ENCODE data around the gene TSFM.

The TSFM gene

DNA sequence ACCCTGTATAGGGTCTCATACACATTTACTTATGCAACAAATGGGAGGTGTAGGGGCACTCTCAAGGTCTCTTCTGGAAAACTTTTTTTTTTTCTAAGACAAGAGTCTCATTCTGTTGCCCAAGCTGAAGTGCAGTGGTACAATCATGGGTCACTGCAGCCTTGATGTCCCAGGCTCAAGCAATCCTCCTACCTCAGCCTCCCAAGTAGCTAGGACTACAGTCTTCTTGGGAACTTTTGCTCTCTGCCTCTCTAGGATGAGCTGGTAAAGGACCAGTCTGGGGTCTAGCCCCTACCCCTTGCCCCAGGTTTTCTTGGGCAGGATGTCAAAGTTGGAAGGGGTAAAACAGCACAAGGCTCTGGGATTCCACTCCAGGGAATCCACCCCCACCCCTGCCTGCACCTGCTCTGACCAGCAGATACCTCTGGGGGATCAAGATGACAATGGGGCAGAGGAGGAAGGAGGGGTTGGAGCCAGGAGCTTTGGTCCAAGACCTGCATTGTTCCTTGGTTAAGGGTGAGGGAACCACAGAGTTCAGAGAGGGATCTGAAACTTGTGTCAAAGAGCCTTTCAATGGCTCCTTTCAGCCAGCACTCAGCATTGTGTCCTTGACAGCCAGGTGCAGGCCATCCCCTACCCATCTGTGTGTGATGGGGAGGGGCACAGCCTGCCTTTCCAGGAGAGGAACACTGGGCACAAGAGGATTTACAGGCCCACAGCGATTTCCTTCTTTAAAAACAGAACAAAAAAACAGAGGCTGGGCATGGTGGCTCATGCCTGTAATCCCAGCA lies 51.7 kb downstream of the TSFM start:
- no peak for DNase-seq (ENCODE audit: extremely low read depth, low read depth)
- TF ChIP-seq, protein P1, sequence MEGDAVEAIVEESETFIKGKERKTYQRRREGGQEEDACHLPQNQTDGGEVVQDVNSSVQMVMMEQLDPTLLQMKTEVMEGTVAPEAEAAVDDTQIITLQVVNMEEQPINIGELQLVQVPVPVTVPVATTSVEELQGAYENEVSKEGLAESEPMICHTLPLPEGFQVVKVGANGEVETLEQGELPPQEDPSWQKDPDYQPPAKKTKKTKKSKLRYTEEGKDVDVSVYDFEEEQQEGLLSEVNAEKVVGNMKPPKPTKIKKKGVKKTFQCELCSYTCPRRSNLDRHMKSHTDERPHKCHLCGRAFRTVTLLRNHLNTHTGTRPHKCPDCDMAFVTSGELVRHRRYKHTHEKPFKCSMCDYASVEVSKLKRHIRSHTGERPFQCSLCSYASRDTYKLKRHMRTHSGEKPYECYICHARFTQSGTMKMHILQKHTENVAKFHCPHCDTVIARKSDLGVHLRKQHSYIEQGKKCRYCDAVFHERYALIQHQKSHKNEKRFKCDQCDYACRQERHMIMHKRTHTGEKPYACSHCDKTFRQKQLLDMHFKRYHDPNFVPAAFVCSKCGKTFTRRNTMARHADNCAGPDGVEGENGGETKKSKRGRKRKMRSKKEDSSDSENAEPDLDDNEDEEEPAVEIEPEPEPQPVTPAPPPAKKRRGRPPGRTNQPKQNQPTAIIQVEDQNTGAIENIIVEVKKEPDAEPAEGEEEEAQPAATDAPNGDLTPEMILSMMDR (IDR thresholded peaks at IDR 0.05; ENCODE audit: low read depth, low read length): no peak

DNA sequence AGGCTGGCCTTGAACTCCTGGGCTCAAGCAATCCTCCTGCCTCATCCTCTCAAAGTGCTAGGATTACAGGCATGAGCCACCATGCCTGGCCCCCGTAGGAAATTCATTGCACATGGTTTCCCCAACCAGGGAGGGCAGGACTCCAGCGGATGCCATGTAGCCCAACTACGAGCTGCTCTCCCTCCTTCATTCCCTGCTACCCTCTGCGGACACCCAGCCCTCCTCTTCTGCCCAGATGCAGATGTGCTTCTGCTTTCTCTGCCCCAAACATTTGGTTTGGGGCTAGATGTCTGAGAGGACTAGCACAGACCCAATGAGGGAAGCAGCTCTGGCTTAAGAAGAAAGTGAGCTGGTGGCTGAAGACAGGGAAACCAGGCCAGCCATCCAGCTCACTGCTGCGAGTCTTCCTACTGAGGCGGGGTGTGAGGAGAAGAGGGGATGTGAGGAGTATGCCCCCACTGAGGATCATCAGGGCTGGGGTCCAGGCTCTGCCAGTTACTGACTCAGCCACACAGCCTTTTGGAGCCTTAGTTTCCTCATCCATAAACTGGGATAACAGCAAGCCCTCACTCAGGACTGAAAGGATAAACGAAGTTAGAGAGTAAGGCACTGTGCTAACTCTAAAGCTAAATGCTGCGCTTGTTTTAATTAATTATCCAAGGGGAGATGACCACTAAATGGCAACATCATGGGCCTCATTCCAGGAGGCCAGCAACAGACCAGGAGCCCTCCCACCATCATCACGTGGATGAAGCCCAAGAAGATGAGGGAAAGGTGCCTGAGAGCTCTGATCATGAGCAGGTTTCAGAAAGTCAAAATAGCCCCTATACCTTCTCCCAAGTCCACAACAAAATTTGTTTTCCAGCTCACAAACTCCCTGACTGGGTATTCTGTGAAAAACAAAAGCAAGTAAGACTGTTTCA lies 53.0 kb downstream of the TSFM start:
- DNase-seq (ENCODE audit: extremely low read depth, low read depth): no peak

GRCh38 chr12:57836442-57837375 lies 54.1 kb downstream of the TSFM start:
- peak; percentile 41 for DNase-seq (ENCODE audit: extremely low read depth, low read depth)
- TF ChIP-seq, protein P1 (IDR thresholded peaks at IDR 0.05; ENCODE audit: low read depth, low read length): no peak

More for the DNA sequence above, 53.0 kb downstream of the TSFM start:
- TF ChIP-seq, protein P1 (IDR thresholded peaks at IDR 0.05; ENCODE audit: low read depth, low read length): no peak

GRCh38 chr12:57837864-57838562 lies 55.4 kb downstream of the TSFM start:
- no peak for DNase-seq (ENCODE audit: extremely low read depth, low read depth)
- TF ChIP-seq, protein P1 (IDR thresholded peaks at IDR 0.05; ENCODE audit: low read depth, low read length): no peak

- no peak for DNase-seq (ENCODE audit: extremely low read depth, low read depth)
- TF ChIP-seq, protein P1 (IDR thresholded peaks at IDR 0.05; ENCODE audit: low read depth, low read length): no peak
These were observed 56.2 kb downstream of the TSFM start for GRCh38 chr12:57838594-57839302.

DNA sequence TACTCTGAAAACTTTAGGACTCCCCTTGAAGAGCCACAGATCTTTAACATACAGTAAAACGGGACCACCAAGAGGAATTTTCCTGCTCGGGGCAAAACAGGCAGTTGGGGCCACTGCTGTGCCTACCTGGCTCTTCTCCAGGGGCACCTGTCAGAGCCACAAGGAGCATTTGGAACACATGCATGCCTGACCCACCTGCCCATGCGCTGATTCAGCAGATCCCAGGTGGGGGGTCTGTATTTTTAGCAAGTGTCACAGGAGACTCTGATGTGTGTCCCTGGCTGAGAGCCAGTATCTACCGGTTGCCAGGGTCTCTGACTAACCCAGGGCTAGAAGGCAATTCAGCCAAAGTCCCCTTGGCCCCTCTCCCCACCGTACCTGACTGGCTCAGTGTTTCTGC lies 57.4 kb downstream of the TSFM start:
- TF ChIP-seq, protein P1 (IDR thresholded peaks at IDR 0.05; ENCODE audit: low read depth, low read length): no peak
- no peak for DNase-seq (ENCODE audit: extremely low read depth, low read depth)

Data from AG09319 (cell line).